K562 (cell line): Measurements from ENCODE around the gene PPY. TPM values are rescaled to one million over a fixed set of nuclear protein-coding genes. Genes with fewer than 3 reads are reported as not detected.

Experiments
- AFF4 ChIP-seq: sonication (generic); formaldehyde crosslinking; IDR thresholded peaks from 2 replicates; pipeline ENCODE4 v1.8.0; 2023; ENCODE audit warnings: mild to moderate bottlenecking, missing genetic modification reagents
- NBN ChIP-seq: fragments of 450-650 bp; IDR thresholded peaks from 2 replicates; pipeline ENCODE4 v1.6.1; 2016; ENCODE audit warnings: low read depth, mild to moderate bottlenecking
- NFE2L1 ChIP-seq: fragments of 450-650 bp; IDR thresholded peaks from 2 replicates; pipeline ENCODE4 v1.6.1; 2016; ENCODE audit warnings: missing genetic modification characterization, low read depth, mild to moderate bottlenecking, missing compliant biosample characterization, moderate library complexity, borderline replicate concordance
- RBFOX2 ChIP-seq: fragments of 200-400 bp; formaldehyde crosslinking; IDR thresholded peaks from 2 replicates; pipeline ENCODE4 v1.6.1; 2017; ENCODE audit warnings: low read depth, mild to moderate bottlenecking, low read length, moderate library complexity
- RBM22 ChIP-seq: fragments of 200-400 bp; formaldehyde crosslinking; IDR thresholded peaks from 2 replicates; pipeline ENCODE4 v1.6.1; 2018; ENCODE audit warnings: low read length, low read depth; ENCODE audit not compliant: poor library complexity, severe bottlenecking
- SAFB ChIP-seq: fragments of 200-400 bp; formaldehyde crosslinking; IDR thresholded peaks from 2 replicates; pipeline ENCODE4 v1.6.1; 2017; ENCODE audit warnings: low read depth, low read length, borderline replicate concordance
- SIN3A ChIP-seq, 2 experiments: fragments of 150-350 bp in 1 of 2; IDR thresholded peaks; 2 replicates each; pipeline ENCODE4 v1.6.1; 2011 to 2016; ENCODE audit warnings: borderline replicate concordance in 2 of 2, low read depth in 2 of 2, low read length in 2 of 2, mild to moderate bottlenecking in 2 of 2, moderate library complexity in 2 of 2; ENCODE audit not compliant: control insufficient read depth in 1 of 2
- TAF1 ChIP-seq: IDR thresholded peaks from 2 replicates; pipeline ENCODE4 v1.6.1; 2011; ENCODE audit warnings: mild to moderate bottlenecking, low read length, moderate library complexity; ENCODE audit not compliant: insufficient read depth, control insufficient read depth, severe bottlenecking; ENCODE audit errors: extremely low read depth
- TEAD4 ChIP-seq, 2 experiments: sonication (generic) in 1 of 2; formaldehyde crosslinking in 1 of 2; IDR thresholded peaks; 2 replicates each; pipeline versions ENCODE4 v1.6.1 to v1.8.0; 2012 to 2022; ENCODE audit warnings: borderline replicate concordance in 1 of 2, inconsistent platforms in 1 of 2, low read length in 1 of 2, mild to moderate bottlenecking in 1 of 2, missing genetic modification reagents in 1 of 2
- TRIM25 ChIP-seq: fragments of 450-650 bp; IDR thresholded peaks from 2 replicates; pipeline ENCODE4 v1.7.0; 2016; ENCODE audit warnings: borderline replicate concordance
- ZNF23 ChIP-seq: fragments of 250-450 bp; sonication (Bioruptor Pico); IDR thresholded peaks from 2 replicates; pipeline ENCODE4 v1.4.0; 2020; ENCODE audit warnings: mild to moderate bottlenecking
- ZNF561 ChIP-seq: fragments of 450-650 bp; formaldehyde crosslinking; conservative IDR thresholded peaks from 2 replicates; pipeline ENCODE4 v1.4.0; 2020; ENCODE audit warnings: mild to moderate bottlenecking, moderate library complexity
- ZNF592 ChIP-seq: fragments of 450-650 bp; IDR thresholded peaks from 2 replicates; pipeline ENCODE4 v1.6.1; 2017; ENCODE audit warnings: antibody characterized with exemption, mild to moderate bottlenecking
- ZNF740 ChIP-seq, 3 experiments: fragments of 200-800 bp in 1 of 3; sonication (Bioruptor generic) in 1 of 3; sonication (generic) in 1 of 3; formaldehyde crosslinking in 1 of 3; IDR thresholded peaks; 2 replicates each; pipeline versions ENCODE4 v1.6.1 to v1.8.0; 2016 to 2022; ENCODE audit warnings: mild to moderate bottlenecking in 2 of 3, missing compliant biosample characterization in 2 of 3, missing genetic modification characterization in 2 of 3, missing genetic modification reagents in 1 of 3
- polyA plus RNA-seq, 8 experiments: library from polyadenylated mRNA; depleted of rRNA in 4 of 8; stranded (reverse) in 5 of 8; unstranded in 3 of 8; fragments of >200 nt; fragmentation: Nextera tagmentation in 2 of 8; fragmentation: Illumina TruSeq in 1 of 8; extraction: Ambion mirVana in 2 of 8; extraction: Trizol in 1 of 8; gene quantifications; 2 replicates each; pipeline versions ENCODE4 v1.2.1 to v1.2.3, GENCODE V29; 2011 to 2014; ENCODE audit warnings: inconsistent platforms in 1 of 8, missing spikeins in 1 of 8
- total RNA-seq, 7 experiments: library from RNA; depleted of rRNA in 6 of 7; stranded (reverse); fragments of >200 nt in 6 of 7; fragmentation: Illumina TruSeq in 2 of 7; extraction: Trizol in 2 of 7; gene quantifications; 2 replicates each; pipeline versions ENCODE4 v1.2.1 to v1.2.3, GENCODE V29; 2011 to 2021; ENCODE audit warnings: low replicate concordance in 1 of 7

Gene PPY
- total and polyA plus RNA-seq, 9 of the 15 experiments (the other 6 are each of a cell fraction or from before 2014, with no cell fraction given), result not detected

GRCh38 chr17:43900183-43900857 is 42.0 kb downstream of the PPY start (continued):
- TF ChIP-seq RBM22 (no peak), ZNF23 (CRISPR knock-in tag) (no peak), TAF1 (no peak), NBN (no peak), SIN3A (IDR thresholded peaks at IDR 0.05; ENCODE audit: borderline replicate concordance in 2 of 2, control insufficient read depth in 1 of 2, low read depth in 2 of 2, low read length in 2 of 2) (no peak), ZNF561 (no peak), ZNF740 (CRISPR knock-in tag; IDR thresholded peaks at IDR 0.05) (no peak), ZNF740 (tag; IDR thresholded peaks at IDR 0.05) (no peak), RBFOX2 (0 out of 2 replicates have a peak, but pooled peaks have one; percentile 22), TRIM25 (no peak), TEAD4 (IDR thresholded peaks at IDR 0.05; ENCODE audit: low read length) (no peak), TEAD4 (CRISPR knock-in tag; IDR thresholded peaks at IDR 0.05; ENCODE audit: borderline replicate concordance) (no peak), AFF4 (no peak), NFE2L1 (tag) (no peak), ZNF592 (no peak), SAFB (no peak)
